PC-9 (cell line): Measurements from ENCODE around the gene AHSG. TPM values are rescaled to one million over a fixed set of nuclear protein-coding genes. Genes with fewer than 3 reads are reported as not detected.

Experiments used
- BruUV-seq: library from RNA; stranded (reverse); fragments of 400-500 nt; replicated peaks from 2 replicates; lab custom pipeline; 2021; lab: Mats Ljungman, UMichigan
- CTCF ChIA-PET: fragments of 300-600 bp; sonication (Branson Sonifier 250); formaldehyde crosslinking; loops from one replicate; lab custom pipeline; 2022; ENCODE audit warnings: antibody characterized with exemption; lab: Charles Lee
- POLR2A ChIA-PET: fragments of 300-600 bp; sonication (Branson Sonifier 250); formaldehyde crosslinking; loops from one replicate; lab custom pipeline; 2022; ENCODE audit warnings: antibody characterized with exemption; ENCODE audit not compliant: unreplicated experiment; lab: Charles Lee
- DNase-seq, 2 experiments: peaks; one replicate each; pipeline versions ENCODE4 v3.0.0 to v3.0.0-alpha.2; 2015 to 2022; ENCODE audit warnings: mixed read lengths in 1 of 2
- H2AFZ ChIP-seq: fragments of 200-600 bp; sonication (generic); 2 replicates; pipeline ENCODE4 v1.8.1; 2017; ENCODE audit warnings: antibody characterized with exemption
- H3F3A ChIP-seq: fragments of 200-600 bp; sonication (generic); 2 replicates; pipeline ENCODE4 v1.8.1; 2017; ENCODE audit warnings: antibody characterized with exemption, mild to moderate bottlenecking, low read depth; ENCODE audit not compliant: insufficient read depth
- H3K27ac ChIP-seq: fragments of 200-600 bp; sonication (generic); 2 replicates; pipeline ENCODE4 v1.6.1; 2016; ENCODE audit warnings: mixed run types
- H3K27me3 ChIP-seq: fragments of 200-600 bp; sonication (generic); 2 replicates; pipeline ENCODE4 v1.6.1; 2016; ENCODE audit warnings: low read depth, mixed run types; ENCODE audit not compliant: insufficient read depth
- H3K36me3 ChIP-seq: fragments of 200-600 bp; sonication (generic); 2 replicates; pipeline ENCODE4 v1.6.1; 2016; ENCODE audit warnings: low read depth, mixed run types
- H3K4me1 ChIP-seq: fragments of 200-600 bp; sonication (generic); replicated peaks from 2 replicates; pipeline ENCODE4 v1.6.1; 2016; ENCODE audit warnings: mixed run types; ENCODE audit not compliant: insufficient read depth
- H3K4me2 ChIP-seq: fragments of 200-600 bp; sonication (generic); 2 replicates; pipeline ENCODE4 v1.6.1; 2017; ENCODE audit warnings: mixed run types
- H3K4me3 ChIP-seq: fragments of 200-600 bp; sonication (generic); 2 replicates; pipeline ENCODE4 v1.6.1; 2016; ENCODE audit warnings: mixed run types
- H3K79me2 ChIP-seq: fragments of 200-600 bp; sonication (generic); 2 replicates; pipeline ENCODE4 v1.6.1; 2017; ENCODE audit warnings: low read depth, mixed run types
- H3K9me2 ChIP-seq: fragments of 200-600 bp; sonication (generic); 2 replicates; pipeline ENCODE4 v1.8.1; 2017; ENCODE audit warnings: mild to moderate bottlenecking; ENCODE audit not compliant: insufficient read depth
- H3K9me3 ChIP-seq: fragments of 200-600 bp; sonication (generic); 2 replicates; pipeline ENCODE4 v1.8.1; 2016; ENCODE audit warnings: low read depth; ENCODE audit not compliant: insufficient read depth
- H4K20me1 ChIP-seq: fragments of 200-600 bp; sonication (generic); 2 replicates; pipeline ENCODE4 v1.8.1; 2017; ENCODE audit not compliant: insufficient read depth
- CTCF ChIP-seq: fragments of 200-600 bp; sonication (generic); conservative IDR thresholded peaks from 2 replicates; pipeline ENCODE4 v1.6.1; 2017; ENCODE audit warnings: mixed run types, antibody characterized with exemption, mild to moderate bottlenecking, moderate library complexity
- EZH2 ChIP-seq: fragments of 200-600 bp; sonication (generic); IDR thresholded peaks from 2 replicates; pipeline ENCODE4 v1.8.0; 2017; ENCODE audit warnings: antibody characterized with exemption, low read depth
- intact Hi-C: fragments of 100-400 bp; cut with micrococcal nuclease; formaldehyde crosslinking; loops from one replicate; pipeline ENCODE4 v1.10.0; 2022; ENCODE audit not compliant: unreplicated experiment
- total RNA-seq: library from RNA; stranded (reverse); gene quantifications from 2 replicates; pipeline ENCODE4 v1.2.3, GENCODE V29; 2021

The AHSG gene
- total RNA-seq, 1 experiment from 2014 or later, result not detected

- peaks cover 9% of the 10 kb centered on the region for H3K4me1 ChIP-seq
- no peak for DNase-seq
- no peak overlapping the region for H3K4me3 ChIP-seq
- H3K9me3 ChIP-seq, result no peaks in the 10 kb centered on the region
- ChIA-PET CTCF (no interaction called here), POLR2A (interaction anchor here (0.6 kb wide), 1 partner anchor 14 kb away, joined by 4 read pairs; no protein-coding TSS in a partner anchor)
- TF ChIP-seq EZH2 (no peak), CTCF (no peak)
- no peaks in the 10 kb centered on the region for H3K36me3 ChIP-seq
- no peaks in the 10 kb centered on the region for H3K79me2 ChIP-seq
- no TSS peak for BruUV-seq
- no peaks in the 10 kb centered on the region for H3K9me2 ChIP-seq
- intact Hi-C loops, result no loop called here
- H3K27me3 ChIP-seq, result no peaks in the 10 kb centered on the region
- no peaks in the 10 kb centered on the region; the same call in 1 of the 2 replicates for H3F3A ChIP-seq
- H3K4me2 ChIP-seq, result no peak overlapping the region
- no peak overlapping the region for H2AFZ ChIP-seq
- no peak overlapping the region for H3K27ac ChIP-seq
- H4K20me1 ChIP-seq, result no peaks in the 10 kb centered on the region
Observed at GRCh38 chr3:186605078-186605477, 7.8 kb upstream of the AHSG start.

GRCh38 chr3:186605561-186606545 is 7.0 kb upstream of the AHSG start:
- H2AFZ ChIP-seq, result no peak overlapping the region
- POLR2A ChIA-PET, result interaction anchor here (0.6 kb wide), 1 partner anchor 15 kb away, joined by 4 read pairs; no protein-coding TSS in a partner anchor
- H3K4me3 ChIP-seq, result no peak overlapping the region
- H4K20me1 ChIP-seq, result no peaks in the 10 kb centered on the region
- DNase-seq, result no peak
- CTCF ChIA-PET, result no interaction called here
- H3K27me3 ChIP-seq, result no peaks in the 10 kb centered on the region
- H3K9me3 ChIP-seq, result no peaks in the 10 kb centered on the region
- no peaks in the 10 kb centered on the region for H3K79me2 ChIP-seq
- intact Hi-C loops, result no loop called here
- no peaks in the 10 kb centered on the region for H3K36me3 ChIP-seq
- BruUV-seq, result no TSS peak
- no peaks in the 10 kb centered on the region; the same call in 1 of the 2 replicates for H3F3A ChIP-seq
- no peak for TF ChIP-seq EZH2
- TF ChIP-seq CTCF, result no peak
- H3K9me2 ChIP-seq, result no peaks in the 10 kb centered on the region
- H3K4me2 ChIP-seq, result 0 out of 2 replicates have a peak overlapping the region, but pooled peaks have one; percentile 0
- peaks cover 9% of the 10 kb centered on the region for H3K4me1 ChIP-seq
- no peak overlapping the region for H3K27ac ChIP-seq

- POLR2A ChIA-PET, result no interaction called here
Observed at GRCh38 chr3:186608624-186609215, 4.1 kb upstream of the AHSG start.

More at GRCh38 chr3:186608624-186609215, 4.1 kb upstream of the AHSG start:
- BruUV-seq, result no TSS peak
- no peak for DNase-seq
- Histone ChIP-seq H4K20me1 (no peaks in the 10 kb centered on the region), H3K4me1 (peaks cover 9% of the 10 kb centered on the region), H3K9me3 (no peaks in the 10 kb centered on the region), H3K4me3 (no peak overlapping the region), H3K79me2 (no peaks in the 10 kb centered on the region), H3K27me3 (no peaks in the 10 kb centered on the region), H3K27ac (no peak overlapping the region), H3K9me2 (no peaks in the 10 kb centered on the region), H3K4me2 (no peak overlapping the region), H3K36me3 (no peaks in the 10 kb centered on the region), H3F3A (no peaks in the 10 kb centered on the region), H2AFZ (no peak overlapping the region)
- TF ChIP-seq CTCF (no peak), EZH2 (no peak)
- intact Hi-C loops, result no loop called here
- CTCF ChIA-PET, result interaction anchor here (1.3 to 1.7 kb wide), 3 partner anchors 12 to 68 kb away, joined by 3 to 7 read pairs (median 3); no protein-coding TSS in a partner anchor
